ENCODE results near the gene ING5.
A peak's percentile ranks its signal among the peaks of the same experiment; 100 is the strongest.
"Not testable (repeated sequence)": the region's sequence is repeated elsewhere in the genome, so short reads cannot be mapped to it uniquely, and the experiment has no call there.

Gene ING5

GRCh38 chr2:241660593-241661213 lies 41.1 kb upstream of the ING5 start:
- ATAC-seq (ENCODE audit: low read depth) = no peak
- Histone ChIP-seq H3K27ac (ENCODE audit: poor library complexity, severe bottlenecking) (no peak overlapping the region), H3K4me3 (ENCODE audit: severe bottlenecking) (no peak overlapping the region), H3K36me3 (ENCODE audit: low read depth) (peaks cover 25% of the 10 kb centered on the region), H3K4me1 (ENCODE audit: insufficient read depth, poor library complexity, severe bottlenecking) (peaks cover 10% of the 10 kb centered on the region), H3K9me3 (ENCODE audit: severe bottlenecking) (no peaks in the 10 kb centered on the region), H3K27me3 (ENCODE audit: insufficient read depth, poor library complexity, severe bottlenecking) (no peaks in the 10 kb centered on the region)
- DNase-seq (ENCODE audit: low spot score) = no peak
- TF ChIP-seq CTCF (IDR thresholded peaks at IDR 0.05; ENCODE audit: poor library complexity, severe bottlenecking) = no peak

- H3K9me3 ChIP-seq (ENCODE audit: severe bottlenecking); H3K27ac ChIP-seq (ENCODE audit: poor library complexity, severe bottlenecking); H3K4me1 ChIP-seq (ENCODE audit: insufficient read depth, poor library complexity, severe bottlenecking); H3K4me3 ChIP-seq (ENCODE audit: severe bottlenecking); DNase-seq (ENCODE audit: low spot score); H3K27me3 ChIP-seq (ENCODE audit: insufficient read depth, poor library complexity, severe bottlenecking); ATAC-seq (ENCODE audit: low read depth): not testable (repeated sequence)
- peaks cover 23% of the 10 kb centered on the region for H3K36me3 ChIP-seq (ENCODE audit: low read depth)
Observed at GRCh38 chr2:241662731-241663130, 39.1 kb upstream of the ING5 start.

- peaks cover 20% of the 10 kb centered on the region for H3K36me3 ChIP-seq (ENCODE audit: low read depth)
Observed at GRCh38 chr2:241665731-241666440, 36.0 kb upstream of the ING5 start.

GRCh38 chr2:241666627-241667400 lies 35.0 kb upstream of the ING5 start:
- Histone ChIP-seq H3K4me3 (ENCODE audit: severe bottlenecking) (no peak overlapping the region), H3K4me1 (ENCODE audit: insufficient read depth, poor library complexity, severe bottlenecking) (peaks cover 10% of the 10 kb centered on the region), H3K36me3 (ENCODE audit: low read depth) (peaks cover 20% of the 10 kb centered on the region), H3K9me3 (ENCODE audit: severe bottlenecking) (no peaks in the 10 kb centered on the region), H3K27ac (ENCODE audit: poor library complexity, severe bottlenecking) (no peak overlapping the region), H3K27me3 (ENCODE audit: insufficient read depth, poor library complexity, severe bottlenecking) (no peaks in the 10 kb centered on the region)
- DNase-seq (ENCODE audit: low spot score) = no peak
- ATAC-seq (ENCODE audit: low read depth) = no peak
- no peak for TF ChIP-seq CTCF (IDR thresholded peaks at IDR 0.05; ENCODE audit: poor library complexity, severe bottlenecking)

More at GRCh38 chr2:241665731-241666440, 36.0 kb upstream of the ING5 start:
- peak; percentile 59 for DNase-seq (ENCODE audit: low spot score)
- Histone ChIP-seq H3K27me3 (ENCODE audit: insufficient read depth, poor library complexity, severe bottlenecking) (no peaks in the 10 kb centered on the region), H3K4me3 (ENCODE audit: severe bottlenecking) (no peak overlapping the region), H3K27ac (ENCODE audit: poor library complexity, severe bottlenecking) (no peak overlapping the region), H3K4me1 (ENCODE audit: insufficient read depth, poor library complexity, severe bottlenecking) (peaks cover 10% of the 10 kb centered on the region), H3K9me3 (ENCODE audit: severe bottlenecking) (no peaks in the 10 kb centered on the region)
- peak; percentile 28 for TF ChIP-seq CTCF (IDR thresholded peaks at IDR 0.05; ENCODE audit: poor library complexity, severe bottlenecking)
- ATAC-seq (ENCODE audit: low read depth) = no peak

- no peaks in the 10 kb centered on the region for H3K27me3 ChIP-seq (ENCODE audit: insufficient read depth, poor library complexity, severe bottlenecking)
- no peak overlapping the region for H3K4me3 ChIP-seq (ENCODE audit: severe bottlenecking)
- peaks cover 25% of the 10 kb centered on the region for H3K36me3 ChIP-seq (ENCODE audit: low read depth)
- H3K9me3 ChIP-seq (ENCODE audit: severe bottlenecking) = no peaks in the 10 kb centered on the region
- ATAC-seq (ENCODE audit: low read depth) = no peak
- H3K4me1 ChIP-seq (ENCODE audit: insufficient read depth, poor library complexity, severe bottlenecking) = peaks cover 10% of the 10 kb centered on the region
- DNase-seq (ENCODE audit: low spot score) = no peak
- H3K27ac ChIP-seq (ENCODE audit: poor library complexity, severe bottlenecking) = no peak overlapping the region
- no peak for TF ChIP-seq CTCF (IDR thresholded peaks at IDR 0.05; ENCODE audit: poor library complexity, severe bottlenecking)
Observed at GRCh38 chr2:241668354-241668753, 33.5 kb upstream of the ING5 start.

All from RWPE2 (cell line).